Spleen (tissue), 7 donors: ENCODE results near the gene TBC1D21.

Experiments used
- CTCF ChIP-seq, 11 experiments: fragments of 200-600 bp in 7 of 11; fragments of 450-650 bp in 4 of 11; sonication (generic) in 4 of 11; IDR thresholded peaks in 8 of 11; conservative IDR thresholded peaks in 3 of 11; 1 replicate in 7 of 11; 2 replicates in 4 of 11; pipeline versions ENCODE4 v1.4.0 to v1.8.0; 2016 to 2021; ENCODE audit warnings: antibody characterized with exemption in 11 of 11, inconsistent platforms in 4 of 11, mild to moderate bottlenecking in 1 of 11
- POLR2AphosphoS5 ChIP-seq, 3 donors: sonication (generic); formaldehyde crosslinking; IDR thresholded peaks; one replicate each; pipeline ENCODE4 v1.5.1; 2017; ENCODE audit warnings: antibody characterized with exemption in 3 of 3
- donor health status: DM: no; HTN: no; CAD: no; lungs with moderate emphysema.
- donor health status: DM: no; HTN: no; CAD: no.
- donor health status: DM: no; HTN: no; CAD: no.

- TF ChIP-seq POLR2AphosphoS5 (IDR thresholded peaks at IDR 0.05): no peak
- no peak for TF ChIP-seq CTCF (IDR thresholded peaks at IDR 0.05 in 8 of 11, conservative IDR thresholded peaks at IDR 0.05 in 3 of 11)
Observed at GRCh38 chr15:73924171-73924921, 51.0 kb downstream of the TBC1D21 start.
